Measurements from ENCODE around the gene EYA3.

Gene EYA3

GRCh38 chr1:27935721-27936120 is 152.7 kb downstream of the EYA3 start:
- DNase-seq = no peak

DNA sequence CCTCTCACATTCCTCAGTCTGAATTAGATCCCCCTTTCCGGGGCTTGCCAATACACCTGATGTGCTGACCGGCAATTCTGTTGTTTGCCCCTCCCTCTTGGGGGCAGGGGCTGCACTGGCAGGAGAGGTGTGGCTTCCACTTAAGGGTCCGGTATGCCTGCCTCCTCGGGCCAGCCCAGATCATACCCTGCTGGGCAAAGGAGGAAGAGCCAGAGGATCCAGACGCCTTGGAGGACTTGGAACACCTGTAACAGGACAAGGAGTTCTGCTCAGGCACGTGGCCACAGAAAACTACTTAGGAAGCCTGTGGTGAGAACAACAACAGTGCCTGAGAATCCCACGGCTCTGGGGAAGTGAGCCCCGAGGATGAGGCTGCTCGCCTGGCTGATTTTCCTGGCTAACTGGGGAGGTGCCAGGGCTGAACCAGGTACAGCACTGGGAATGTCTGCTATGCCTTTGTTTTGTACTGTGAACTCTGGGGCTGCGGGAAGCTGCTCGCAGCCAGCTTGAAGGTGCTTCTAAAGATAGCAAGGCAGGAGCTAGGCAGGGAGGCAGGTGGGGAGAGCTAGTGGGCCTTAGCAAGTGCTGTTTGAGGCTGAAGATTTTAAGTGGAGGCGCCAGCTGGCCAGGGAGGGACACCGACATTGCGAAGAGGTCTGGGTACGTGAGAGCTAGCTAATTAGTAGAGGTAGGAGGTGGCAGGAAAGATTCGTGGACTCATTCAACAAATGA is 153.4 kb downstream of the EYA3 start, which contains the start of gene SMPDL3B:
Gene SMPDL3B, plus strand, starts transcription at position 183 of the 732 bp plus-strand sequence. Its CDS starts 184 bp downstream, at position 367.
- DNase-seq = no peak

- DNase-seq = no peak
These were observed 156.7 kb downstream of the EYA3 start for GRCh38 chr1:27931759-27932158.

DNA sequence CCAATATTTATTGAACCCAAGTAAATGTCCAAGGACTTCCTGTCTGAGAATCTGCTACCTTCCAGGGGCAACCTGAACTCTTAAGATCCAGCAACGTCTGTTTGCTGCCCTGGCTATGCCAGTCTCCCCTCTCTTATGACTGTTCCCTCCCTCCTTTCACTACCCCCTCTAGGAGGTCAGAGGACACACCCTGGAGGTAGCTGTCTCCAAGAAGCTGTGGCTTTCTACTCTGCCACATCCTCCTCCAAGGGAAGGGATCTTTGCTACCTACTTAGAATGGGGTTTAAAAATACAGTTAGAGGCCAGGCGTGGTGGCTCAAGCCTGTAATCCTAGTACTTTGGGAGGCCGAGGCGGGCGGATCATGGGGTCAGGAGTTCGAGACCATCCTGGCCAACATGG is 157.2 kb downstream of the EYA3 start:
- DNase-seq = no peak

GRCh38 chr1:27928216-27928954 is 160.0 kb downstream of the EYA3 start:
- no peak for DNase-seq

DNA sequence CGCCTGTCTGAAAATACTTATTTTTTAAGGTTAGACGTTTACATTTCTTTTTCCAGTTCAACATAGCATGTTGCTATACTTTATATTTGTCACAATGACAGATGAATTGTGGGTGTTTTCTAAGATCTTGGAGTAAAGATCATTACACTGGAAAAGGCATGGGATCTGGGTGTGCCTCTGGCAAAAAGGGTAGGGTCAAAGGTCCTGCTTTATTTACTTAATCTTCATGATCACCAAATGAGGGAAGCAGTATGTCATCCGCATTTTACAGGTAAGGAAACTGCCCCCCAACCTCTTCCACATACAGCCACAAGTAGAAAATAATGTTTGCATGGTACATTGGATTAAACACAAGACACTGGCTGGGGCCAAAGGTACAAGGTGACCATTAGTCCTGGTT is 166.1 kb downstream of the EYA3 start:
- DNase-seq = no peak
